SK-N-MC (cell line): ENCODE results near the gene ADAMTS3.

Source experiments
- DNase-seq: peaks from one replicate; pipeline ENCODE4 v3.0.0-alpha.2; 2011; ENCODE audit warnings: low read depth, low spot score
- H3K27ac ChIP-seq: fragments of 200-600 bp; sonication (generic); 2 replicates; pipeline ENCODE4 v1.5.1; 2016; ENCODE audit warnings: mixed run types
- H3K36me3 ChIP-seq: fragments of 200-600 bp; sonication (generic); 2 replicates; pipeline ENCODE4 v1.6.1; 2017; ENCODE audit warnings: antibody characterized with exemption, low read length, mixed read lengths; ENCODE audit not compliant: insufficient read depth
- H3K4me3 ChIP-seq: fragments of 200-600 bp; sonication (generic); 2 replicates; pipeline ENCODE4 v1.5.1; 2016
- H3K9ac ChIP-seq: fragments of 200-600 bp; sonication (generic); 2 replicates; pipeline ENCODE4 v1.8.0; 2017; ENCODE audit warnings: mixed run types, mixed read lengths; ENCODE audit not compliant: insufficient read length
- H3K9me3 ChIP-seq: fragments of 200-600 bp; sonication (generic); 2 replicates; pipeline ENCODE4 v1.6.1; 2017; ENCODE audit warnings: low read depth, mild to moderate bottlenecking, antibody characterized with exemption, low read length, moderate library complexity, mixed read lengths
- EZH2 ChIP-seq: fragments of 200-600 bp; sonication (generic); IDR thresholded peaks from one replicate; pipeline ENCODE4 v1.6.1; 2017; ENCODE audit warnings: antibody characterized with exemption
- FOXP2 ChIP-seq: optimal IDR thresholded peaks from 2 replicates; pipeline ENCODE3; 2011; ENCODE audit warnings: mild to moderate bottlenecking, moderate library complexity; ENCODE audit not compliant: insufficient read depth; ENCODE audit errors: extremely low read length, control extremely low read depth
- POLR2AphosphoS5 ChIP-seq: IDR thresholded peaks from 2 replicates; pipeline ENCODE4 v1.6.1; 2012; ENCODE audit warnings: mild to moderate bottlenecking, low read depth, low read length, borderline replicate concordance

ADAMTS3 gene

DNA sequence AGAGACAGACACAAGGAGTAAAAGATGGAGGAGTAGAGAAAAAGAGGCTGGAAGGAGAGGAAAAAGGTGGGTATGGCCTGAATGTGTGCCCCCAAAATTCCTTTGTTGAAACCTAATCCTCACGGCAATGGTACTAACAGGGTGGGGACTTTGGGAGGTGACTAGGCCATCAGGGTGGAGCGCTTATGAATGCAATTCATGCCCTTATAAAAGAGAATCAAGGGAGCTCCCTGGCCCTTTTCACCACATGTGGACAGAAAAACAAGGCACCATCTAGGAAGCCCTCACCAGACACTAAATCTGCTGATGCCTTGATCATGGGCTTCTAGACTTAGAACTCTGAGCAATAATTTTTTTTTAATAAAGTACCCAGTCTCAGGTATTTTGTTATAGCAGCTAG, 282.1 kb downstream of the ADAMTS3 start:
- TF ChIP-seq POLR2AphosphoS5 (no peak), FOXP2 (no peak), EZH2 (no peak)
- no peak for DNase-seq
- Histone ChIP-seq H3K9me3 (peaks cover 2% of the 10 kb centered on the region; the same call in 1 of the 2 replicates), H3K9ac (peak overlapping the region; percentile 14), H3K36me3 (peaks cover 12% of the 10 kb centered on the region), H3K4me3 (no peak overlapping the region), H3K27ac (peak overlapping the region; percentile 94; the same call in 1 of the 2 replicates)

DNA sequence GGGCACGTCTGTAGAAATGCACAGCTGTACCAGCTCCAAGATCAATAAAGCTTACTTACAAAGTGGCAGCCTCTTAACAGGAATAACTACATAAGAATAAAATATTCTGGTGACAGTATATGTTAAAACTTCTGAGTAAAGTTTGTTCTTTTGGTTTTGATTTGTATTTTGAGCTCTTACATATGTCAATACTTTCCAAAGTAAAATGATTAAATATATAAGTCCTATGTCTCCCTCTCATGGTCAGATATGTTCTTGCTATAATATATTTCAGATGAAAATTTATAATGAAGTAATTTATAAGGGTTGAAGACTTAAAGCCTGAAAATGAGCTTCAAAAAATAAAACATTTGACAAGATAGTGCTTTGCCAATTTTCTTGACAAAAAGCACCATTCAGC, 282.8 kb downstream of the ADAMTS3 start:
- TF ChIP-seq FOXP2: no peak
- no peak for TF ChIP-seq POLR2AphosphoS5
- no peak for TF ChIP-seq EZH2
- Histone ChIP-seq H3K27ac (peak overlapping the region; percentile 94), H3K36me3 (peaks cover 9% of the 10 kb centered on the region), H3K9ac (peak overlapping the region; percentile 60), H3K4me3 (no peak overlapping the region), H3K9me3 (peaks cover 2% of the 10 kb centered on the region; the same call in 1 of the 2 replicates)
- DNase-seq: peak; percentile 72

DNA sequence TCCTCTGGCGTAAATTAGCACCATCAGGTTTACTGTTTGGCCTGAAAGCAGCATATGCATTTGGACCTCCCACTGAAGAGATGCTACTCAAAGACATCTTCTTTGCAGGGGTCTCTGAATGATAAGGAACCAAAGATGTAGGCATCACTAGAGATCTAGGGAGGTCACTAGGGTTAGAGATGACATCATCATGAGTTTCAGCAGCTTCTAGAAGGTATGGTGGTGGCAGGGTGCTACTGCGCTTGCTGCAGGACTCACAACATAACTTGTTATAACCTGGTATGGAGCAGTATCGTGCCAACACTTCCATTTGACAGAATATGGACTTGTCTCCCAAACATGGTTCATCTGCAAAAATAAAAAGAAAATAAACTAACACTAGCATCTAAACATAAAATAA, 285.7 kb downstream of the ADAMTS3 start:
- Histone ChIP-seq H3K9ac (no peak overlapping the region), H3K9me3 (peaks cover 2% of the 10 kb centered on the region; the same call in 1 of the 2 replicates), H3K4me3 (no peak overlapping the region), H3K36me3 (peaks cover 9% of the 10 kb centered on the region), H3K27ac (no peak overlapping the region; the same call in 1 of the 2 replicates)
- no peak for DNase-seq
- TF ChIP-seq POLR2AphosphoS5 (no peak), FOXP2 (no peak), EZH2 (no peak)

DNA sequence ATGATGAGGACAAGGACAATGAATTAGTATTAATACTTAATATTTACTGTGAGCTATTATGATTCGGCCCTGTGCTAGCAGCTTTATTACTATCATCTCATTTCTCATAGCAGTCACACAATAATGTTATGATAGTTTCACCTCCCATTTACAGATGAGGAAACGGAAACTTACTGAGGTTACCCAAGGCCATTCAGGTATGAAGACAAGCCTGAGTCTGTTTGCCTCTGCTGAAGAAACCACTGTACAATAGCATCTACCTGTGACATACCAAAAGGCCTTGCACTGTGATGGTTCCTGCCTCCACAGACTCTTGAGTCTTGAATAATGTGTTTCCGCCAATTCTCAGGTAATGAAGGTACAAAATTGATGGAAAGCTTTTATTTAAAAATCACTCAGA, 288.8 kb downstream of the ADAMTS3 start:
- TF ChIP-seq POLR2AphosphoS5 (no peak), FOXP2 (no peak), EZH2 (no peak)
- Histone ChIP-seq H3K9ac (no peak overlapping the region), H3K36me3 (peaks cover 9% of the 10 kb centered on the region), H3K27ac (no peak overlapping the region), H3K4me3 (no peak overlapping the region), H3K9me3 (peaks cover 2% of the 10 kb centered on the region; the same call in 1 of the 2 replicates)
- no peak for DNase-seq

DNA sequence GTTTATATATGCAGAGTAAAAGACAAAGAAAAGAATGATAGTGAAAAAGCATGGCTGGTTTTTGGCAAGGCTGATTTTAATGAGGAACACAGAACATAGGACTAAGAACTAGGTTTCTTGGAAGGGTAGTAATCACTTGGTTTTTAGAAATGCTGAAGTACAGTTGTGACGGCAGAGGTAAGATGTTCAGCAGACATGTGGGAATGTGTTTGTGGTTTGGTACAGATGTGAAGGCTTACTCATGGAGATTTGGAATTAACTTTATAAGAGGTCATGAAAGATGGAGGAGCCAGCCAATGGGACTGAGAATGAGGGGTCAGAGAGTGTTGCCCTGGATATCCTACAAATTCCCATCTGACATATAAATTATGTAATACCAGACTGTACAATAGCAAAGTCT, 293.6 kb downstream of the ADAMTS3 start:
- TF ChIP-seq EZH2 (no peak), POLR2AphosphoS5 (no peak), FOXP2 (no peak)
- no peaks in the 10 kb centered on the region for H3K36me3 ChIP-seq
- peaks cover 4% of the 10 kb centered on the region; the same call in 1 of the 2 replicates for H3K9me3 ChIP-seq
- no peak overlapping the region for H3K27ac ChIP-seq
- H3K9ac ChIP-seq: no peak overlapping the region
- no peak overlapping the region for H3K4me3 ChIP-seq
- DNase-seq: no peak

DNA sequence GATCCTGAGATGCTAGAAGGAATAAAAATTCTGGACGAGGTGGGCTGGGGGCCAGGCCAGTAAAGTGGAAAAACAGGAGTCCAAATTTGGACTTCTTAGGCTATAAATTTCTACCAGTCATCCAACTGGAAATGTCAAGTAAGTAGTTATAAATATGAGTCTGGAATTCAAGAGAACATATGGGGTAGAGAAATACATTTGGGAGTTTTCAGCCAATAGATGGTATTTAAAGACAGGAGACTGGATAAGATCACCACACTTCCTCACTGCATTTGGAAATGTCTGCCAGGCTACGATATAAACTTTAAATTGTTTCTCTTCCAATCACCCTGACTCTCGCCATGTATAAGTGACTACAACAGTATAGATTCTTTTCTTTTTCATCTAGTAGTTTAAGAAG, 294.8 kb downstream of the ADAMTS3 start:
- no peak overlapping the region for H3K9ac ChIP-seq
- H3K36me3 ChIP-seq: no peaks in the 10 kb centered on the region
- no peak overlapping the region for H3K4me3 ChIP-seq
- peaks cover 4% of the 10 kb centered on the region; the same call in 1 of the 2 replicates for H3K9me3 ChIP-seq
- TF ChIP-seq EZH2 (no peak), POLR2AphosphoS5 (no peak), FOXP2 (no peak)
- no peak for DNase-seq
- H3K27ac ChIP-seq: no peak overlapping the region

DNA sequence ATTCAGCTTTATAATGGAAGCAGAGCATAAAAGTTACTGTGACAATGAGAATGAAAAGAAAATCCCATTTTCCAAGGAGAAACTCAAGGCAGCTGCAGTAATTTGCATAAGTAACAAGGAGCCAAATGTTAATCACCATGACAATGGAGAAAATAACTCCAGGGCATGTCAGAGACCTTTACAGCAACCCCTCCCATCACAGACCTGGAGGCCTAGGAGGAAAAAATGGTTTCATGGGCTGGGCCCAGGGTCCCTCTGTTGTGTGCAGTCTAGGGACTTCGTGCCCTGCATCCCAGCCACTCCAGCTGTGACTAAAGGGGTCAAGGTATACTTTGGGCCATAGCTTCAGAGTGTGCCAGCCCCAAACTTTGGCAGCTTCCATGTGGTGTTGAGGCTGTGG, 313.8 kb downstream of the ADAMTS3 start:
- Histone ChIP-seq H3K4me3 (no peak overlapping the region), H3K27ac (no peak overlapping the region), H3K9me3 (peaks cover 5% of the 10 kb centered on the region; the same call in 1 of the 2 replicates), H3K9ac (no peak overlapping the region), H3K36me3 (no peaks in the 10 kb centered on the region)
- TF ChIP-seq POLR2AphosphoS5: no peak
- TF ChIP-seq FOXP2: no peak
- no peak for DNase-seq

DNA sequence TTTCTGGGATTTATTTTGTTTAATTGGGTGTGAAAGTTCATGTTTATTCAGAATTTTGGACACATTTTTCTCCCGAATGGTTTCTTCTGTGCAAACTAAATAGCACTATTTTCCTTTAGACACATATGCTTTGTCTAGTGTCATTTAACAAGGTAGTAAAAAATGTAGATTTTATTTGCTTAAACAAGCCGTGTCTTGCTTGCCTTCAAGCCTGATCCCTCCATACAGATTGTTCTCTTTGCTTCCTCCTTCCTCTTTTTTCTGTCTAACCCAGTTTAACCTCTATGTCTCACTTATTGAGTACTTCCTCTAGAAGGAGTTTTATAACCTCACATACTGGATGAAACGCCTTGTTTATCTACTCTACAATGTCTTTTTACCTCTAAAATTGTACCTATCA, 325.4 kb downstream of the ADAMTS3 start:
- H3K27ac ChIP-seq: 0 out of 2 replicates have a peak overlapping the region, but pooled peaks have one; percentile 2
- H3K36me3 ChIP-seq: no peaks in the 10 kb centered on the region
- H3K9ac ChIP-seq: no peak overlapping the region
- no peak overlapping the region for H3K4me3 ChIP-seq
- H3K9me3 ChIP-seq: no peaks in the 10 kb centered on the region
- no peak for TF ChIP-seq EZH2
- TF ChIP-seq POLR2AphosphoS5: no peak
- TF ChIP-seq FOXP2: no peak
- no peak for DNase-seq

DNA sequence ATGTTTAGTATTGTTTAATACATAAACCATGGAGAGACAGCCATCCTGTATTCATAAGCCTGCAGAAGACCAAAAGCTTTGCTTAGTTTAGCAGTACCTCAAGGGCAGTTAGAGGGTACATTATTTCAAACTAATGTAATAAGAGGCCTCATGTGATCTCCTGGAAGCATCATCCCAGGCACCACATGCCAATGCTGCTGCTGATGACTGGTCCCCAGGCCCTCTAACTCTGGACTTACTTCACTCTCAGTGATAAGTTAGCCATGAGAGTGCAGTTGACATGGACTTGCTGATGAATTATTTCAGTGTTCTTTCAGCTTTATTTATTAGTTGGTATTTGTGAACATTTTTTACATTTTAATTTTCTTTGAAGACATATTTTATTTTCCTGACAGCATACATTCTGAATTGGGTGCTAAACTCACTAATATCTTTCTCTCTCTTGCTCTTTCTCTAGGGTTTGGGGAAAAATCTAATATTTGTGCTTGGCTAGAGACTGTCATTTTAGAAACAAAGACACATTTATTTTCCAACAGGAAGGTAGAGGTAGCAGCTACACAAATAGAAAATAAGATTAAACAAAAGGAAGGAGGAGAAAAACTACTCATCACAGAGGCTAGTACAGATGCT, 329.4 kb downstream of the ADAMTS3 start:
- H3K27ac ChIP-seq: no peak overlapping the region
- H3K9me3 ChIP-seq: no peaks in the 10 kb centered on the region
- no peak for DNase-seq
- H3K36me3 ChIP-seq: no peaks in the 10 kb centered on the region
- no peak overlapping the region for H3K9ac ChIP-seq
- no peak overlapping the region for H3K4me3 ChIP-seq
- TF ChIP-seq EZH2 (no peak), POLR2AphosphoS5 (no peak), FOXP2 (no peak)
